B cell (primary cell): ENCODE data around the gene UBL4A. TPM values are rescaled to one million over a fixed set of nuclear protein-coding genes. Genes with fewer than 3 reads are reported as not detected.

Experiments used
- ATAC-seq: fragments of 200-7000 bp; cut with Tn5 transposase; one replicate; pipeline ENCODE4 v1.10.0; 2021; ENCODE audit warnings: low read depth, mild to moderate bottlenecking, moderate number of reproducible peaks, moderate library complexity
- CTCF ChIA-PET: fragments of 350-600 bp; sonication (Branson Sonifier 250); formaldehyde crosslinking; loops from one replicate; lab custom pipeline; 2021; ENCODE audit warnings: antibody characterized with exemption, inconsistent platforms; lab: Charles Lee
- POLR2A ChIA-PET: fragments of 350-600 bp; sonication (Branson Sonifier 250); formaldehyde crosslinking; loops from one replicate; lab custom pipeline; 2021; ENCODE audit warnings: antibody characterized with exemption; lab: Charles Lee
- DNase-seq: peaks from one replicate; pipeline ENCODE4 v3.0.0; 2013
- H2AFZ ChIP-seq: 2 replicates; pipeline ENCODE4 v1.6.1; 2012; ENCODE audit warnings: mild to moderate bottlenecking, low read depth, low read length; ENCODE audit not compliant: insufficient read depth, poor library complexity, severe bottlenecking
- H3K27ac ChIP-seq, 2 donors: 1 replicate in 1 of 2; 2 replicates in 1 of 2; pipeline ENCODE4 v1.5.1; 2012 to 2013; ENCODE audit warnings: low read length in 2 of 2, mild to moderate bottlenecking in 2 of 2, moderate library complexity in 1 of 2
- H3K27me3 ChIP-seq, 4 experiments: fragments of 200-600 bp in 1 of 4; sonication (generic) in 1 of 4; replicated peaks in 1 of 4; 1 replicate in 2 of 4; 2 replicates in 2 of 4; pipeline versions ENCODE4 v1.6.1 to v1.7.0; 2013 to 2016; ENCODE audit warnings: low read length in 3 of 4, mild to moderate bottlenecking in 2 of 4, mixed read lengths in 1 of 4, moderate library complexity in 1 of 4; ENCODE audit not compliant: insufficient read depth in 4 of 4, control insufficient read depth in 3 of 4; ENCODE audit errors: control extremely low read depth in 1 of 4
- H3K36me3 ChIP-seq, 2 experiments: replicated peaks in 1 of 2; 1 replicate in 1 of 2; 2 replicates in 1 of 2; pipeline versions ENCODE4 v1.6.1 to v1.7.1; 2013; ENCODE audit warnings: low read length in 1 of 2; ENCODE audit not compliant: insufficient read depth in 2 of 2, control insufficient read depth in 1 of 2; ENCODE audit errors: control extremely low read depth in 1 of 2, extremely low read depth in 1 of 2
- H3K4me1 ChIP-seq, 2 donors: fragments of 200-600 bp in 1 of 2; sonication (generic) in 1 of 2; 1 replicate in 1 of 2; 2 replicates in 1 of 2; pipeline versions ENCODE4 v1.5.1 to v1.6.1; 2013 to 2017; ENCODE audit warnings: low read length in 2 of 2; ENCODE audit not compliant: control insufficient read depth in 2 of 2, insufficient read depth in 2 of 2
- H3K4me2 ChIP-seq: replicated peaks from 2 replicates; pipeline ENCODE3; 2012; ENCODE audit warnings: mild to moderate bottlenecking, low read depth, low read length; ENCODE audit not compliant: poor library complexity, severe bottlenecking
- H3K4me3 ChIP-seq, 5 experiments: fragments of 200-600 bp in 1 of 5; sonication (generic) in 1 of 5; 1 replicate in 3 of 5; 2 replicates in 2 of 5; pipeline versions ENCODE4 v1.5.1 to v1.7.0; 2011 to 2016; ENCODE audit warnings: low read length in 4 of 5, mild to moderate bottlenecking in 4 of 5, low read depth in 2 of 5, control low read depth in 1 of 5, moderate library complexity in 1 of 5; ENCODE audit not compliant: insufficient read depth in 1 of 5; ENCODE audit errors: control extremely low read depth in 1 of 5, extremely low read depth in 1 of 5
- H3K79me2 ChIP-seq: fragments of 200-600 bp; sonication (generic); one replicate; pipeline ENCODE4 v1.6.0; 2016; ENCODE audit warnings: low read length; ENCODE audit not compliant: control insufficient read depth, insufficient read depth
- H3K9ac ChIP-seq: fragments of 200-600 bp; sonication (generic); 2 replicates; pipeline ENCODE4 v1.6.1; 2017; ENCODE audit warnings: mild to moderate bottlenecking, low read length, moderate library complexity
- H3K9me3 ChIP-seq, 3 donors: one replicate each; pipeline versions ENCODE4 v1.6.1 to v1.7.1; 2013; ENCODE audit warnings: low read length in 2 of 3; ENCODE audit not compliant: control insufficient read depth in 2 of 3, insufficient read depth in 1 of 3; ENCODE audit errors: control extremely low read depth in 1 of 3
- H4K20me1 ChIP-seq: 2 replicates; pipeline ENCODE4 v1.6.0; 2012; ENCODE audit warnings: mild to moderate bottlenecking, low read length; ENCODE audit not compliant: insufficient read depth, control insufficient read depth, poor library complexity, severe bottlenecking
- H3K27ac Mint-ChIP-seq: one replicate; pipeline ENCODE4 v1.8.0; 2021; ENCODE audit warnings: mixed read lengths
- H3K27me3 Mint-ChIP-seq: one replicate; pipeline ENCODE4 v1.8.0; 2021; ENCODE audit warnings: mixed read lengths
- H3K4me1 Mint-ChIP-seq: one replicate; pipeline ENCODE4 v1.8.0; 2021; ENCODE audit warnings: mixed read lengths
- H3K4me3 Mint-ChIP-seq: one replicate; pipeline ENCODE4 v1.8.0; 2021; ENCODE audit warnings: mixed read lengths
- H3K9me3 Mint-ChIP-seq: one replicate; pipeline ENCODE4 v1.8.0; 2022; ENCODE audit warnings: mixed read lengths; ENCODE audit not compliant: insufficient read depth
- EZH2 ChIP-seq: IDR thresholded peaks from 2 replicates; pipeline ENCODE4 v1.6.1; 2012; ENCODE audit warnings: borderline replicate concordance, low read depth, mild to moderate bottlenecking, moderate library complexity, low read length; ENCODE audit not compliant: insufficient read depth, poor library complexity, severe bottlenecking
- WGBS: methylation state at CpG from one replicate; pipeline ENCODE4 v1.1.5; 2013; ENCODE audit warnings: missing lambda C conversion rate; ENCODE audit not compliant: insufficient coverage; 5-methylcytosine and 5-hydroxymethylcytosine counted together
- intact Hi-C: fragments of 100-400 bp; cut with micrococcal nuclease; formaldehyde crosslinking; loops from one replicate; pipeline ENCODE4 v1.10.0; 2022
- polyA plus RNA-seq: library from polyadenylated mRNA; depleted of rRNA; stranded (reverse); fragments of >200 nt; gene quantifications from 2 replicates; pipeline ENCODE4 v1.2.3, GENCODE V29; 2012
- total RNA-seq, 2 donors: library from RNA; stranded (reverse); fragments of 120-200 nt in 1 of 2; gene quantifications; 1 replicate in 1 of 2; 2 replicates in 1 of 2; pipeline versions ENCODE4 v1.2.3 to v1.2.4, GENCODE V29; 2013 to 2022
- TF ChIP-seq, protein P1 (sequence below): fragments of 200-600 bp; IDR thresholded peaks from one replicate; pipeline ENCODE4 v1.8.0; 2022; ENCODE audit warnings: antibody characterized with exemption, mild to moderate bottlenecking

UBL4A gene
- total and polyA plus RNA-seq, 2 donors (not counting 1 experiment from before 2014, with no cell fraction given), result 13.1 to 23.3 TPM

DNA sequence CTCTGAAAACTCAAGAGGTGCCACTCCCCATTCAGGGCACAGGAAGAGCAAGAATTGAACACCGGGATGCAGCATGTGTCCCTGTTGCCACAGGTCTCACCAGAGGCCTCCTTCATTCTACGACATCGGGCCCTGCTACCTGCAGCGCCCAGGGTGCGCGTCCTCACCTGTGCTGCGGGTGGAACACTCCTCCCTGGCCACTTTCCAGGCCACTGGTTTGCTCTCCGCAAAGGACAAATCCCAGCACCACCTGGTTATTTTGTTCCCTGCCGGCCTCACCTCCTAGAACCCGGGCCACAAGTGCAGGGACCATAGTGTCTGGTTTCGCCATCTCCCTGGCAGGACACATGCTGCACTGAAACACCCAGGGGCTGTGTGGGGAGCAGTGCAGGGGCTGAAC lies 43.9 kb upstream of the UBL4A start:
- intact Hi-C loops, result no loop called here
- H3K79me2 ChIP-seq, result peaks cover 5% of the 10 kb centered on the region
- no peak overlapping the region for H3K27ac Mint-ChIP-seq
- WGBS, result 94% methylated on average over 10 of the region's 11 CpGs
- H3K27me3 Mint-ChIP-seq, result no peaks in the 10 kb centered on the region
- CTCF ChIA-PET, result no interaction called here
- TF ChIP-seq, protein P1, sequence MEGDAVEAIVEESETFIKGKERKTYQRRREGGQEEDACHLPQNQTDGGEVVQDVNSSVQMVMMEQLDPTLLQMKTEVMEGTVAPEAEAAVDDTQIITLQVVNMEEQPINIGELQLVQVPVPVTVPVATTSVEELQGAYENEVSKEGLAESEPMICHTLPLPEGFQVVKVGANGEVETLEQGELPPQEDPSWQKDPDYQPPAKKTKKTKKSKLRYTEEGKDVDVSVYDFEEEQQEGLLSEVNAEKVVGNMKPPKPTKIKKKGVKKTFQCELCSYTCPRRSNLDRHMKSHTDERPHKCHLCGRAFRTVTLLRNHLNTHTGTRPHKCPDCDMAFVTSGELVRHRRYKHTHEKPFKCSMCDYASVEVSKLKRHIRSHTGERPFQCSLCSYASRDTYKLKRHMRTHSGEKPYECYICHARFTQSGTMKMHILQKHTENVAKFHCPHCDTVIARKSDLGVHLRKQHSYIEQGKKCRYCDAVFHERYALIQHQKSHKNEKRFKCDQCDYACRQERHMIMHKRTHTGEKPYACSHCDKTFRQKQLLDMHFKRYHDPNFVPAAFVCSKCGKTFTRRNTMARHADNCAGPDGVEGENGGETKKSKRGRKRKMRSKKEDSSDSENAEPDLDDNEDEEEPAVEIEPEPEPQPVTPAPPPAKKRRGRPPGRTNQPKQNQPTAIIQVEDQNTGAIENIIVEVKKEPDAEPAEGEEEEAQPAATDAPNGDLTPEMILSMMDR, result no peak
- TF ChIP-seq EZH2, result no peak
- peaks cover 0 to 11% of the 10 kb centered on the region in 2 experiments for H3K36me3 ChIP-seq
- H3K4me3 ChIP-seq, result no peak overlapping the region
- DNase-seq (no peak), ATAC-seq (no peak)
- H3K9ac ChIP-seq, result no peak overlapping the region
- H3K4me3 Mint-ChIP-seq, result no peak overlapping the region
- no peaks in the 10 kb centered on the region for H3K9me3 Mint-ChIP-seq
- no peak overlapping the region for H3K27ac ChIP-seq
- H3K27me3 ChIP-seq, result no peaks in the 10 kb centered on the region
- POLR2A ChIA-PET, result no interaction called here
- H3K9me3 ChIP-seq, result no peaks in the 10 kb centered on the region
- H2AFZ ChIP-seq, result no peak overlapping the region
- no peak overlapping the region for H3K4me2 ChIP-seq
- peaks cover 16% of the 10 kb centered on the region for H3K4me1 Mint-ChIP-seq
- no peaks in the 10 kb centered on the region for H4K20me1 ChIP-seq
- peaks cover 12 to 22% of the 10 kb centered on the region in 2 donors for H3K4me1 ChIP-seq

DNA sequence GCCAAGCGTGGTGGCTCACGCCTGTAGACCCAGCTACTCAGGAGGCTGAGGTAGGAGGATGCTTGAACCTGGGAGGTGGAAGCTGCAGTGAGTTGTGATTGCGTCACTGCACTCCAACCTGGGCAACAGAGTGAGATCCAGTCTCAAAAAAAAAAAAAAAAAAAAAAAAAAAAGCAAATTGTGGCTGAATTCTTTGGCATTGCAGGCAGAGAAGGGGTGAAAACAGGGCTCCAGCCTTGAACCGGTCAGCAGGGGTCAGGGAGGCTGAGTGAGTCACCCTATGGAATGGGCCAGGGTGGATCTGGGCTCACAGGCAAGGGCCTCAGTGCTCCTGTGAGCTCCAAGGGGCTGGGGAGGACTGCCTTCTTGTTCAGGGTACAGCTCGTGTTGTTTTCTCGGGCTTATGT lies 42.8 kb upstream of the UBL4A start:
- Histone ChIP-seq H3K27me3 (no peaks in the 10 kb centered on the region), H4K20me1 (no peaks in the 10 kb centered on the region), H3K9ac (no peak overlapping the region), H3K79me2 (no peaks in the 10 kb centered on the region), H3K4me2 (no peak overlapping the region), H3K27ac (no peak overlapping the region), H3K9me3 (no peaks in the 10 kb centered on the region), H3K4me1 (peaks cover 8 to 13% of the 10 kb centered on the region in 2 donors), H3K36me3 (peaks cover 0 to 7% of the 10 kb centered on the region in 2 experiments), H3K4me3 (no peak overlapping the region), H2AFZ (no peak overlapping the region)
- ATAC-seq (no peak), DNase-seq (no peak)
- H3K27me3 Mint-ChIP-seq, result no peaks in the 10 kb centered on the region
- H3K4me3 Mint-ChIP-seq, result no peak overlapping the region
- 100% methylated on average over 3 of the region's 6 CpGs for WGBS
- CTCF ChIA-PET, result no interaction called here
- peaks cover 11% of the 10 kb centered on the region for H3K4me1 Mint-ChIP-seq
- TF ChIP-seq, protein P1, result no peak
- no peak for TF ChIP-seq EZH2
- intact Hi-C loops, result no loop called here
- POLR2A ChIA-PET, result no interaction called here
- no peaks in the 10 kb centered on the region for H3K9me3 Mint-ChIP-seq
- peak overlapping the region; percentile 37 for H3K27ac Mint-ChIP-seq
